ENCODE results near the gene BOLA3.
"Not testable (repeated sequence)": the region's sequence is repeated elsewhere in the genome, so short reads cannot be mapped to it uniquely, and the experiment has no call there.

The BOLA3 gene

DNA sequence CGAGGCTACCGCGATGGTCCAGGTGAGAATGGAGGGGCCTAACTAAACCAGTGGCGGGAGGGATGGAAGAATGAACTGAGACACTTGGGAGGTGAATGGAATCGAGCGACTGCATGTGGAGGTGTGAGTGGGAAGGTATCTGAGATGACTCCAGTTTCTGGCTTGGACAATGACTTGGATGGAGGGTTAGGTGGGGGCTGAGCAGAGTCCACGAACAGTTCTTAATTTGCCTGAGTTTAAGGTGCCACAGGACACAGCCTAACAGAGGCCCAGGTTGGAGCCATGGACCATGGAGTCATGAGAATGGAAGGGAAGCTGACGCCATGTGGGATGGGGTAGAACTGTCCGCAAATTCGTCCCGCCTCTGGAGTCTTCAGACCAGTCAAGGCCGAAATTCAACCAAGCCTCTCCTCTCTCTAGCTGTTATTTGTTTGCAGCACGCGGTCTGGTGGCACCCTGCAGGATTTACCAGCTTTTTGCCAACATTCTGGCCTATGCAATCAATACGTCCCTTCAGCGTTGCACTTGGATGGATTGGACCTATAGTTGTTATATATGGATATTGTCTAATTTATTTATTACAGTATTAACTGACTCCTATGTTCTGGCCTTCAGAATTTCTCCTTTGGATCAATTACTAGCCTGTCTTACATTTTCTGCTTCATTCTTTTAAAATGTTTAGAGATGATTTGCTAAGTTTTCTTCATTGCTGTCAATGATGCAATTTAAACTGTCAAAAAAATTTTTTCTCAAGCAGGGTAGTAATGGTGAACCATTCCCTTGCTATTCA, 940 bp upstream of the BOLA3 start:
- FAIRE-seq: no peak

DNA sequence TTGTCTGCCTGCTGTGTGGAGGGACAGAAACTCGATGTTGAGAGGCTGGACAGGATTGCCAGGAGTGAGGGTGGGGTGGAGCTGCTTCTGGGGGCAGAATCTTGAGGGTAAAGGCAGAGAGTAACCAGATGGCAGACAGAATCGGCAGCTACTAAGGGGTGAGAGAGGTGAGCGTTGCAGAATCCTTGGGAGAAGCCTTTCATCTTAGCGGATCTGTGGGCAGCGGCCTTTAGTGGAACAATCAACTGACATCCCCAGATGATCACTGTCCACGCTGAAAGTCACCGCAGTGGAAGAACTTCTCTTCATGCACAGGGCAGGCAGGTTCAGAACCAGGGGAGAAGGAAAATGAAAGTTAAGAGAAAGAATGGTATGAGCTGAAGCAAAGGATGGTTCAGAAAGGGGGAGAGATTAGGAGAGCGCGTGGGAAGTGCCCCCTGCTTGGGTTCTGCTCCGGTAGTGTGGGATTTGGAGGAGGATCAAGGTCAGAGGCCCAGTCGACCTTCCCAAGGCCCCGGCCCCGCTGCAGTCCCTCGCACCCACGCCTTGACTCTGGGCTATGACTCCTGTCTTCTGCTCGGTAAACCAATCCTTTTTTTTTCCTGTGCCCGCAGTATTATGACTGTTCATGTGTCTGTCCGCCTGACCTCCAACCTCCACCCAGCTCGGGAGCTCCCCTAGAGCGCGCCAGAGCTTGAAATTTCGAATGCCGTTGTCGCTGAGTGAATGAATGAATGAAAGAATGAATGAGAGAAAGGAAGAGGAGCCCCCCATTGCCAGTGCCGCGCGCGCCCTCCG, 584 bp downstream of the BOLA3 start:
- FAIRE-seq: no peak

DNA sequence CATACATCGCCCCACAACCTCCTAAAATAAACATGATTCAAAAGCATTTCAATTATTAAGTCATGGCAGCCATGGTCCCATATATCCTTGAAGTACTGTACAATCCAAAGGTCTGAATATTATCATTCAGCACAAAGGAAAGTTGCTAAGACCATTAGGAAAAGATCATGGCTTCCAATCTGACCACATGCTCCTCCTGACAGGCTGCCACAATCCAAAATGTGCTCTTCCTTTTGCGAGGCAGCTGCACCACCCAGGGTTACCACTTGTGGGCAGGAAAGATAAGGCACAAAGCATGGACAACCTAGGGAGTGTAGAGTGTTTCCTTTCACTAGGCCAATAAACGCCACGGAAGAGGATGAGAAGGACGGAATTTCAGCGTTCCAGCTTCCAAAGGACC, 5.4 kb downstream of the BOLA3 start:
- FAIRE-seq: no peak

DNA sequence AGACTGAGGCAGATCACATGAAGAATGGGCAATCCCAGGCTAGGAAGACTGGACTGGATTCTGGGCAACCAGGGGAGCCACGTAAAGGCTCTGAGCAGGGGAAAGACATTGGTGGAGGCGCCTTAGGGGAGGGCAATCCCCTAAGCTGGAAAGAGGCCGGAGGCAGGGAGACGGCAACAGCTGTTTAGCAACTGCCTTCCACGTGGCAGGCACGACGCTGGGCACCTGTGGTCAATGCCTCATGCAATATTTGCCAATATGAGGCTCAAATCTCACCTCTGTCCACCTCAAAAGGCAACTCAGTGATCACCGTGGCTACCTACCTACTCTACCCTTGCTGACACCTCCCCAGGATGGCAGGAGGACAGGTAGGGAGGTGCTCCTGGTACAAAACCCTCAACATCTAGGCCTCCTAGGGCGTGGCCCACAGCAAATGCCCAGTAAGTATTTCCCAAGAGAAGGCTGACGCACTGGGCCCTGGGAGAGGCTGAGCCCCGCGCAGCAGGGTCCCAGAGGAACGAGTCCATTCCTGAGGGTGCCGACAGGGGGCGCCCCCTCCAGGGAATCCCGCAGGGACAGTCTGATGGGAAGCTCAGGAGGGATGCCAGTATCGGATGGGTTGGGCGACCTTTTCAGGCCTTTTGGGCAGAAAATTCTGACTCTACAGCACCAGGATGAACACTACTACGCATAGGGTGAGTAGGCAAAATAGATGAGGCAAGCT, 8.9 kb downstream of the BOLA3 start:
- no peak for FAIRE-seq

DNA sequence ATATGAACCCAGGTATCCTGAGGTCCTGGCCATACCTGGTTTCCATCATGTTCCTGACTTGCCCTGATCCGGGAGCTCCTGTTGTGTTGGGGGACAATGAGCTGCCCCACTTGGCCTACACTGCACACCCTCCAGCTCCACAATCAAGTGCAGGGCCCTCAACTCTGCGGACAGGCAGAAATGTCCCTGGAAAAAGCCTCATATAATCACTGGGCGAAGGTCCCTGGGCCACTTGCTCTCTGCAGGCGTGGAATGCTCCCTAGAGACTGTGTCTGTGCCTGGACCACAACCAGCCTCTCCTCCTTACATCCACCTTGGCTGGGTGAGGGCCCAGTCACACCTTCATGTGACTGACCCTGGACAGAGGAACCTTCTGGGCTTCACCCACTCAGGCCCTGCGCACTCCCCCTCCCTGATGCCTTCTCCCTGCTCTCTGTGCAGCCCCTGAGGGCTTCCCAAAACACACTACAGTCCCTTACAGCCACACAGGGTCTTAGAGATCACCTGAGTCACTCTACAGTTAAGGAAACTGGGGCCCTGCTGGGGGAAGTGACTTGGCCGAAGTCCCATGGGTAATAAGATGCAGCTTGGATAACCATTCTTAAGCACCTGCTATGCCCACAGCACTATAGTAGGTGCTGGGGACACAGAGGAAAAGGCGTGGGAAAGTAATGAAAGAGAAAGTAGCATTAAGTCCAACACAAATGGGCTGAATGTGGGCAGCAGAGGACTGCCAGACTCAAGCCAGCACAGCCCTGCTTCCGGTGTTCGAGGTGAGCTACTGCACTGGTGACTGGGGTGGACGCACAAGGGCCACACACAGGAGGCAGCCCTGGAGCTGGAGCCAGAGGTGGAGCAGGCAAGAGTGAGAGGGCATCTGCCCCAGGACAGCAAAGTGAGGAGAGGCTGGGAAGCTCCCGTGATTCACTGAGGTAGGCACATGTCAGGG, 9.8 kb downstream of the BOLA3 start:
- no peak for FAIRE-seq

DNA sequence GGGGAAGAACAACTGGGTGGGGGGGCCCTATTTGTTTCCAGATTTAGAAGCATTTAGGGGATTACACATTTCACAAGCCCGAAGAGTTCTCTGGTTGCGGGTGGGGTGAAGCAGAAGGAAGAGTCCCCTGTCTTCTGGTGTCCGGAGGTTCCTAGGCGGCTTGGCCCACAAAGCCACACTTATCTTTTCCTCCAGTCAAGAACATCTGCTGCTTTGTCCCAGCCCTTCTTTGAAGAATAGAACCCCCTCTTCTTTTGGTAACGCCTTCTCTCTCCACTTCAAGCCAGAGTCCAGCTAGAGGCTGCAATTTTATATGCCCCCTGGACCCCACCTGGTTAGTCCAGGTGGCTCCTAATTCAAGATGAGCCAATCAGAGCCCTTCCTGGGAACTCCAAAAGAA, 15.8 kb downstream of the BOLA3 start:
- no peak for FAIRE-seq

DNA sequence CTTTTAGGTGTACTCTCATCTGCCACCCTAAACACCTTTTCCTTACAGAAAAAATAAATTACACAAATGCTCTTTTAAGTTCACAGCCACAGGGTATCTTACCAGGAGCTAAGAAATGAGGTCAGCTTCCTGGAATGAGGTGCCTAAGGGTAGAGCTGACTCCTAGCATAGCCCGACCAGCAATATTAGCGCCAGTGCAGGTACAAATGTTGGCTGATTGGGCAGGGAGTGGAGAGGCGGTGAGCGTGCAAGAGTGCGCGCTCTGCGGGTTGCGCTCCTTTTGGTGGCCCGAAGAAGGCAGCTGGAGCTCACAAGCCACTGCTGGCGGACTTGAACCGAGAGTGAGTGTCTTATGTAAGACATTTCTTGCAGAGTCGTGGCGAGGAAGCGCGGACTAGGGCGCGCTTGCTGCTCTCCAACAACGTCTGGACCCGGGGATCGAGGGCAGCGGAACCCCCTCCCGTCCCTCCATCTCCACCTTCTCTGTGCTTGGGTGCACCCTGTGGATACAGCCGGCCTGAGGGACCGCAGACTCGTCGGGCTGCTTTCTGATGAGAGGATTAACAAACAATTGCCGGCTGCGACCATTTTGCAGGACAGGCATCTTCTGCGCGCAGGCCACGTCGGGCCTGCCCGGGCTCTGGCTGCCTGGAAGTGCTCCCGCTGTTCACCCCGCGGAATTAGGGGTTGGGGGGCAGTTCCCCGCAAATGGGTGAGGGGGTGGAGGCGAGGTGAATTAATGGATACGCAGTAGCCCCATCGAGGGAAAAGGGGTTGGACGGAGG, 17.3 kb downstream of the BOLA3 start:
- FAIRE-seq: no peak

DNA sequence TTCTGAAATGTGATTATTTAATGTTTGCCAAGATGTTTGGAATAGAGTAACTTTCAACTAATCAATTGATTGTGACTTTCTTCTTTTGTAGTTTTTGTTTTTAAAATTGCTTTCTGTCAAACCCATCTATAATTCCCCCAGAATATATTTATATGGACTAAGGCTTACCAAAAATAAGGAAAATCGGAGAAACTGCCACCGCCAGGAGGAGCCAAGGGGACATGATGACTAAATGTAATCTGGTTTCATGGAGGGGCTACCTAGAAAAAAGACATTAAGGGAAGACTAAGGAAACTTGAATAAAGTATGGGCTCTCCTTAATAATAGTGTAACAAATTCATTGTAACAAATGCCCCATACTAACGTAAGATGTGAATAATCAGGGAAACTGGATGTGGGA, 19.5 kb downstream of the BOLA3 start:
- FAIRE-seq: no peak

DNA sequence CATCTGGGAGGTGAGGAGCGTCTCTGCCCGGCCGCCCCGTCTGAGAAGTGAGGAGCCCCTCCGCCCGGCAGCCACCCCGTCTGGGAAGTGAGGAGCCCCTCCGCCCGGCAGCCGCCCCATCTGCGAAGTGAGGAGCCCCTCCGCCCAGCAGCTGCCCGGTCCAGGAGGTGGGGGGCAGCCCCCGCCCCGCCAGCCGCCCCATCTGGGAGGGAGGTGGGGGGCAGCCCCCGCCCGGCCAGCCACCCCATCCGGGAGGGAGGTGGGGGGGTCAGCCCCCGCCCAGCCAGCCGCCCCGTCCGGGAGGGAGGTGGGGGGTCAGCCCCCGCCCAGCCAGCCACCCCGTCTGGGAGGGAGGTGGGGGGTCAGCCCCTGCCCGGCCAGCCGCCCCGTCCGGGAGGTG, 23.8 kb downstream of the BOLA3 start:
- not testable (repeated sequence) for FAIRE-seq

DNA sequence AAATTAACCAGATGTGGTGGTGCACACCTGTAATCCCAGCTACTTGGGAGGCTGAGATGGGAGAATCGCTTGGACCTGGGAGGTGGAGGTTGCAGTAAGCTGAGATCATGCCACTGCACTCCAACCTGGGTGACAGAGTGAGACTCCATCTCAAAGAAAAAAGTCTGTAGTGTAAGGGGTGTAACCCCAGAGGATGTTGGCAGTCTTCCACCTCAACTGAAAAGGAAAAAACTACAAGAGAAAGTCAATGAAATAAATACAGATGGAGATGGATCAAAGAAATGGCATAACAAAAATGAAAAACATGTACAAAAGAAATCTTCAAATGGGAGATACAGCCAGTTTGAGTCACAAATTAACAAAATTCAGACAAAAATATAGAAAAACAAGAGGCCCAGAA, 25.9 kb downstream of the BOLA3 start:
- FAIRE-seq: not testable (repeated sequence)

DNA sequence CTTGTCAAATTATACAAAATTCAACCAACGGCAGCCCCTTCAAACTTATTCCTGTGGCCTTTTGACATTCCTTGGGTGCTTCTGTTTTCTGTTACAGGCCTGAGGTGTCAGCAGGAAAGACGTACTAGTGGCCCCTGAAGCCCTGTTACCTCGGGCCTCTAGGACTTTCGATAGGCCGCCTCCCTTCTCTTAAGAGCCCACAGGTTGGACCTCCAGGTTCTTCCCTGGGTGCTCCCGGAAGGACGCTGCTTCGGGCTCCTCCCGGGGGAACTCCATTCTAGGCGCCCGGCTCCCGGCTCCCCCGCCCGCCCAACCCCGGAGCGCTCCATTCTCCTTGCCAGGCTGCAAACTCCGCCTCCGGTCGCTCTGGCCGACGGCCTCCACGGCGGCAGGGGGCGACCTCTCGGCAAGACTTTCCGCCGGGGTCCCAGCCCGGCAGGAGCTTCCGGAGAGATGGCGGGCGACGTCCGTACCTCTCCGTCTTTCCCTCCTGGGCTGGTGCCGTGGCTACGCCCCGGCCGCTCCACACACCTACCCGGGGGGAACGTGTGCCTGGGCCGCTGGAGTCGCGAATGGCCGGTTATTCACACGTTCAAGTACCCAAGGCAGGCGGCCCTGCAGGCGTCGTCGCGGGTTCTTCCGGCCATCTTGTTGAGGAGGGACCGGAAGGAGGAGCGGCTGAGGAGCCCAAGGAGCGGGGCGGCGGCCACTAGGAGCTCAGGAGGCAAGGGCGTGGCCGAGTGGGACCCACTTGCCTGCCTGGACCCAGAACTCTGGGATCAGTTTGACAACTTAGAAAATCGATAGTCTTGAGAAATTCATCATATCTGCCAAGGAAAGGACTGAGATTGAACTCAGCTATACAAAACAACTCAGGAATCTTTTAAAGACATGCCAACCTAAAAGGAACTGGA, 27.5 kb downstream of the BOLA3 start:
- no peak for FAIRE-seq

DNA sequence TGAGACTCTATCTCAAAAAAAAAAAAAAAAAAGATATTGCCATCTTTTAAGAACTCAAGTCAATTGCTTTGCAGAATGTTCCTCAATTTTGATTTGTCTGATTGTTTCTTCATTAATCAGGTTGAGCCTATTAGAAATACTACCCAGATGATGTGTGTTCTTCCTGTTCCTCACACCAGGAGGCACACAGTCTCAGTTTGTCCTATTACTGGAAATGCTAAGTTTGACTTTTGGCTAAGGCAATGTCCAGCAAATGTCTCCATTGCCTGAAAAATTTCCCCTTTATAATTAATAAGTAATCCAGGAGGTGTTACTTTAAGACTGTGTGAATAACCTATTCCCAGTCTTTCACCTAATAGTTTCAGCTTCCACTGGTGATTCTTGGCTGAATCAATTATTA, 28.4 kb downstream of the BOLA3 start:
- no peak for FAIRE-seq

DNA sequence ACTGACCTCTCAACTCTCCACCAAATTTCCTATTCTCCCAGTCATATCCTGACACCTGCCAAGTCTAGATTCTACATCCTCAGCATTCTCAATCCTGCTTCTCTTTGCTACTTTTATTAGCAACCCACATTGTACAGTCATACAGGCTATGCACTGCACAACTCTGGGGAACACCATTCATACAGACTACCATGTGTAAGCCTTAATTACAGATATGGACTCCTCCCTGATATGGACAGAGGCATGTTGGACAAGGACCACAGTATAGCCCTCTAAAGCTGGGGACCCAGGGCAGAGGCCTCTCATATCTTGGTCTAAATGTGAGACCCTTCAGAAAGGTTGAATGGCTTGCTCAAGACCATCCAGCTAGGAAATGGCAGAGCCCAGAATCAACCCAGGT, 36.3 kb downstream of the BOLA3 start:
- no peak for FAIRE-seq

DNA sequence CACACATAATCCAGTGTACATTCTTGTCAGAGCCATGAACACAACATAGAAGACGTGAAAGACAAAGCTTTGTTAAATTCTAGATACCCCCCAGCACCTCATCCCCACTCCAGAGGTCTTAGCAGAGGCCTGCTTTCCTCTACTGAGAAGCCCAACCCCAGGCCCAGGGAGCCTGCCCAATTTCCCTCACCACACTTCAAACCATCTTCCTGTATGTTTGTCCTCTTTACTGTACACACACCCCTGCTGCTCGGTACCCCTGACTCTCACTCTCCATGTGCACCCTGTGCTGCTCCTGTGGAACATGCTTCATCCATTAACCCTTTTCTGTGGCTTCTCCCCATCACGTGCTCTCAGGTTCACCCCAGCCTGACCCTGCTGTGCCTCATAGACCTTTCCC, 37.2 kb downstream of the BOLA3 start:
- FAIRE-seq: no peak

DNA sequence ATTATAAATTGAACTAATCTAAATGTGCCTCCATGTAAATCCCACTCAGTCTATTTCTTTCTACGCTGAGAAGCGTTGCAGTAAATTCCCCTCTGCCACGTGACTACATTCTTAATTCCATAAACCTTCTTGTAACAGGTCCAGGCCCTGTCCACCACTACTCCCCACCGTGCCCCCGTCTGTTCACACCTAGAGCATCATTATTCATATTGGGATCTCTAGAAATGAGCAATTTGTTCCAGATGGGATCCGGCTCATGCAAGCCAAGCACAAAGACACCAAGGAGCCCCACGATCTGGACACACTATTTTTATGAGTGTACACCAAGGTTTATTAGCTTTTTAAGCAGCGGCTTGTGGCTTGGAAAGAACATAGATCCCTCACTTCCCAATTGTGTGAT, 38.2 kb downstream of the BOLA3 start:
- FAIRE-seq: no peak

DNA sequence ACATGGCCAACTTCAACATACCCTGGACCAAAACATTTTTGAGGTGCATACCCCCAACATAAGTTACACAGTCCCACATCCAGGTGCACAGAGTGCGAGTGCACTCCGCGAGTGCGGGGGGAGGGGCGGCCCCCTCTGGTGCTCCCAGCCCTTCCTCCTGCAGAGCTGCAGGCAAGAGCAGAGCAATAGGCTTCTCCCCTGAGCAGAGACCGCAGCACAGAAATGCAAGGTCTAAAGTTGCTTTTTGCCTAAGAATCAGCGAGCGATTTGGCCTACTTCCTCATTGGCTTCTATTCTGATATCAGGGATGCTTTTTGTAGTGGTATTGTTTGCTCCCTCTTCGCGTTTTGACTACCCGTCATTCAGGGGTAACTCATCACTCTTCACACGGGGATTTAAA, 40.6 kb downstream of the BOLA3 start:
- FAIRE-seq: no peak

DNA sequence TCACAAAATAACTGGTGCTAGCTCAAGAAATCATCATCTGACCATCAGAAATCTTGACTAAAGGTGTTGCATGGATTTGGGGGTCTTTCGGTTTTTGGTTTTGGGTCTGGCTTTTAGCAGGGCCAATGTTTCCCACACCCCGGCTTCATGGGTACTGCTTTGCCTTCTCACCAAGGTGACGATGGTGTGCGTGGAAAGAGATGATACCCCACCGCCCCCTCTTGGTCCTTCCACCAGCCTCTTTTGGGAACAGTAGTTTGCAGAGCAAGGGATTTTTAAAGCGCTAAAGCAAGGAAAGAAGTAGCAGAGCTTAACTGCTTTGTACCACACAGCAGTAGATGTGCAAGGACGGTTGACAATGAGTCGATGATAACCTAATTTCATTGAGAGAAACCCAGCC, 42.3 kb downstream of the BOLA3 start:
- no peak for FAIRE-seq

DNA sequence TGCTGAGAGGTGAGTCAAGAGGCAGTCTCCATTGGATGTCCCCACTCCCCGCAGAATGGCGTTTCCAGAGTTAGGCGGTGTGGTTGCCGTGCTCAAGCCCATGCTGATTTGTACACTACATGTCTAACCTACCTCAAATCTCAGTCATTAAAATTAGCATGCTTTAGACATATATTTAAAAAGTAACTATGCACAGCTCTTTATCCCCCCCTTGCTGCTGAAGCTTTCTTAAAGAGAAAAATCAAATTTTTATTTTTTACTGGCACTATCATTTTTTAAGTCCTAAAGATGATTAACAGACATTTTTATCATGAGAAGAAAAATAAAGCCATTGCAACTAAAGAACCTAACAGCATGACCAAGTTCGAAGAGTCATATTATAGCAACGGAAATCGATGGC, 42.9 kb downstream of the BOLA3 start:
- no peak for FAIRE-seq

DNA sequence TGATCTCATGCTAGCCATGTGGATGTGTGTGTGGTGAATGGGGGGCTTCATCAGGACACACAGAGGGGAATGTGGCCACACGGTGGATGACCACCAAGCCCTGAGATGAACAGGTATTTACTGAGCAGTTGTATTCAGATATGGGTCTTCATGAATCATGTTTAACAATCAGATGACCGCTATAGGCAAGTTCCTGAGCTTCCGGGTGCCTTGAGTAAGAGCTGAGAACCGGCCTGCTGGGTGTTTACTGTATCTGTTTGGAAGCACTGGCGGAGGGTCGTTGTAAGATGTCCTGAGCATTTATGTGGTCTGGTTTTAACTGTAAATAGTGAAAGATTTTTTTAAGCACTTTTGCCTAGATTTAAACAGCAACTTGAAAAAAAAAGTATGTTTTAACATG, 43.9 kb downstream of the BOLA3 start:
- FAIRE-seq: no peak

DNA sequence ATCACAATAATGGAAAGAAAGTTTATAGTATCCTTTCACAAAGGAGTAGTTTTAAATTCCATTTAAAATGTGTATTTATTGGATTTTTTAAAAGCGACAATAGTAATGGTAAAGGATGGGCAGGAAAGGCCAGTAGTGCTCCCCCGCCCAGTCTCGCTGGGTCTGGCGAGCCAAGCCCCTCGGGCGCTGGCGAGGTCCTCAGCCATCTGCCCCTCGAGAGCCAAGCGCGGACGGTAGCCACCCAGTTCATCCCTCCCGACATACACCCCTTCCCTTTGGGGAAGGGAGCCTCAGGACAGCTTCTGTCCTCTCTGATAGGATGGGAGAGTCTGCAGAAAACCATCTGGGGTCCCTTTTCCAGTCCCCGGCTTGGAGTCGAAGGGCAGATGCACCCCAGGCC, 45.2 kb downstream of the BOLA3 start:
- FAIRE-seq: no peak
